HepG2 (cell line): ENCODE results near the gene CYTH2. TPM values are rescaled to one million over a fixed set of nuclear protein-coding genes. Genes with fewer than 3 reads are reported as not detected.

Experiments
- AHDC1 ChIP-seq: sonication (generic); formaldehyde crosslinking; IDR thresholded peaks from 2 replicates; pipeline ENCODE4 v1.5.1; 2020; ENCODE audit warnings: mild to moderate bottlenecking, missing genetic modification reagents, borderline replicate concordance
- BCL6 ChIP-seq: IDR thresholded peaks from 2 replicates; pipeline ENCODE4 v1.6.1; 2016; ENCODE audit warnings: missing genetic modification reagents, missing compliant biosample characterization
- CENPBD1 ChIP-seq: sonication (generic); formaldehyde crosslinking; IDR thresholded peaks from 2 replicates; pipeline ENCODE4 v1.8.0; 2022; ENCODE audit warnings: missing genetic modification reagents, low read depth, mild to moderate bottlenecking, borderline replicate concordance
- FOXK2 ChIP-seq: fragments of 450-650 bp; IDR thresholded peaks from 2 replicates; pipeline ENCODE4 v1.6.1; 2016
- HNRNPH1 ChIP-seq: fragments of 200-400 bp; formaldehyde crosslinking; optimal IDR thresholded peaks from 2 replicates; pipeline ENCODE3; 2017; ENCODE audit warnings: mild to moderate bottlenecking, low read depth, low read length
- HNRNPUL1 ChIP-seq: fragments of 200-400 bp; formaldehyde crosslinking; IDR thresholded peaks from 2 replicates; pipeline ENCODE4 v1.6.1; 2017; ENCODE audit warnings: low read depth, mild to moderate bottlenecking, low read length, moderate library complexity
- JUNB ChIP-seq: sonication (generic); formaldehyde crosslinking; IDR thresholded peaks from 2 replicates; pipeline ENCODE4 v1.8.0; 2022; ENCODE audit warnings: missing genetic modification reagents, mild to moderate bottlenecking, borderline replicate concordance
- MLX ChIP-seq: IDR thresholded peaks from 2 replicates; pipeline ENCODE4 v1.6.1; 2016
- ONECUT2 ChIP-seq: sonication (generic); formaldehyde crosslinking; IDR thresholded peaks from 2 replicates; pipeline ENCODE4 v1.4.0; 2020; ENCODE audit warnings: missing genetic modification reagents
- PLRG1 ChIP-seq: fragments of 450-650 bp; conservative IDR thresholded peaks from 2 replicates; pipeline ENCODE4 v1.6.1; 2016
- RAD21 ChIP-seq: fragments of 450-650 bp; formaldehyde crosslinking; IDR thresholded peaks from 2 replicates; pipeline ENCODE4 v1.5.0; 2020; ENCODE audit warnings: mild to moderate bottlenecking
- TOE1 ChIP-seq: sonication (generic); formaldehyde crosslinking; IDR thresholded peaks from 2 replicates; pipeline ENCODE4 v1.4.0; 2020; ENCODE audit warnings: mild to moderate bottlenecking, missing genetic modification reagents
- YEATS4 ChIP-seq: sonication (generic); formaldehyde crosslinking; IDR thresholded peaks from 2 replicates; pipeline ENCODE4 v1.4.0; 2020; ENCODE audit warnings: missing genetic modification reagents, borderline replicate concordance
- ZFP36L2 ChIP-seq: sonication (generic); formaldehyde crosslinking; IDR thresholded peaks from 2 replicates; pipeline ENCODE4 v1.4.0; 2020; ENCODE audit warnings: missing genetic modification reagents
- ZNF709 ChIP-seq: sonication (generic); formaldehyde crosslinking; IDR thresholded peaks from 2 replicates; pipeline ENCODE4 v1.5.0; 2020; ENCODE audit warnings: mild to moderate bottlenecking, missing genetic modification reagents
- ZNF720 ChIP-seq: sonication (generic); formaldehyde crosslinking; IDR thresholded peaks from 2 replicates; pipeline ENCODE4 v1.4.0; 2020; ENCODE audit warnings: missing genetic modification reagents
- ZNF841 ChIP-seq: sonication (generic); formaldehyde crosslinking; IDR thresholded peaks from 2 replicates; pipeline ENCODE4 v1.8.1; 2023; ENCODE audit warnings: missing genetic modification reagents, borderline replicate concordance
- polyA plus RNA-seq, 8 experiments: library from polyadenylated mRNA; depleted of rRNA in 3 of 8; stranded (reverse) in 7 of 8; unstranded in 1 of 8; fragments of >200 nt; fragmentation: Illumina TruSeq in 4 of 8; extraction: Trizol in 4 of 8; gene quantifications; 2 replicates each; pipeline versions ENCODE4 v1.2.1 to v1.2.3, GENCODE V29; 2011 to 2016; ENCODE audit warnings: low read depth in 4 of 8, missing spikeins in 1 of 8, mixed read lengths in 1 of 8; ENCODE audit not compliant: insufficient read depth in 1 of 8
- total RNA-seq, 5 experiments: library from RNA; depleted of rRNA; stranded (reverse); fragments of >200 nt; fragmentation: Illumina TruSeq; extraction: Trizol; gene quantifications; 2 replicates each; pipeline ENCODE4 v1.2.3, GENCODE V29; 2016; ENCODE audit warnings: low read depth in 1 of 5
- TF ChIP-seq, protein P1 (sequence below): sonication (generic); formaldehyde crosslinking; IDR thresholded peaks from 2 replicates; pipeline ENCODE4 v1.8.1; 2022; ENCODE audit warnings: mild to moderate bottlenecking, missing genetic modification reagents

The CYTH2 gene
- total and polyA plus RNA-seq, 2 of the 13 experiments (the other 11 are each of a cell fraction or from before 2014, with no cell fraction given), result 16.5 to 39.3 TPM

DNA sequence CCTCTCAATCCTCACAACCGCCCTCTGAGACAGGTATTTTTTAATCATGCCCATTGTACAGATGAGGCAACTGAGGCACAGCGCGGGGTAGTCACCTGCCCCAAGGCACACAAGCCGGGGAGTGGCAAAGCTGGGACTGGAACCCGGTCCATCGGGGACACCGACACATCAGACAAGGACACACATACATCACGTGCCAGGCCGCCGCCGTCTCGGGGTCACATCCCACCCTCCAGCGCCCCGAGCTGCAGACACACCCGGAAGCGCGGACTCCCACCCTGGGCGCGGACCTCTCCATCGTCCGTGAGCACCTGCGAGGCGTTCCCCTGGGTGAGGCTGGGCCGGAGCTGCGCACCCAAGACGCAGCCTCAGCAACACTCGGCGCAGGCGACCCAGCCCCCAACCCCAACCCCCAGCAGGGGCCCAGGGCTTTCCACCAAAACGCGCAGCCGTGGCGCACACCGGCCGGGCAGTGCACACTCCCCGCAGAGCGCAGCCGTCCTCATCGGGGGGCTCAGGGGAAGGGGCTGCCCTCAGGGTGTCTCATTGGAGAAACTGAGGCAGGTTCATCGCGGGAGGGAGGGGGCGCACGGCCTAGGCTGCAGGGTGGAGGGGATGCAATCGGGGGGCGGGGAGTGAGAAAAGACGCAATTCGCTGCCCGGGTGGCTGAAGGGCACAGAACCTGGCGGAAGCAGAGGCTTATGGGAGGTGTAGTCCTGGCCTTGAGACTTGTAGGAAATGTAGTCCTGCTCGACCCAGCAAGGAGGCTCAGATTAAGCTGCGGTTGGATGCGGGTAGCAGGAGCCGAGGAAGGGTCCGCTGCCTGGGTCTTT is 44.3 kb downstream of the CYTH2 start (continued):
- TF ChIP-seq AHDC1 (CRISPR knock-in tag), result no peak
- TF ChIP-seq HNRNPUL1, result no peak
- TF ChIP-seq CENPBD1 (CRISPR knock-in tag), result no peak
- TF ChIP-seq, protein P1, sequence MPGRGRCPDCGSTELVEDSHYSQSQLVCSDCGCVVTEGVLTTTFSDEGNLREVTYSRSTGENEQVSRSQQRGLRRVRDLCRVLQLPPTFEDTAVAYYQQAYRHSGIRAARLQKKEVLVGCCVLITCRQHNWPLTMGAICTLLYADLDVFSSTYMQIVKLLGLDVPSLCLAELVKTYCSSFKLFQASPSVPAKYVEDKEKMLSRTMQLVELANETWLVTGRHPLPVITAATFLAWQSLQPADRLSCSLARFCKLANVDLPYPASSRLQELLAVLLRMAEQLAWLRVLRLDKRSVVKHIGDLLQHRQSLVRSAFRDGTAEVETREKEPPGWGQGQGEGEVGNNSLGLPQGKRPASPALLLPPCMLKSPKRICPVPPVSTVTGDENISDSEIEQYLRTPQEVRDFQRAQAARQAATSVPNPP (CRISPR knock-in tag), result no peak
- TF ChIP-seq RAD21 (CRISPR knock-in tag), result no peak
- TF ChIP-seq YEATS4 (CRISPR knock-in tag), result 0 out of 2 replicates have a peak, but pooled peaks have one; percentile 29
- TF ChIP-seq ZNF841, result no peak
- TF ChIP-seq ZNF709, result peak; percentile 58; the same call in 1 of the 2 replicates
- no peak for TF ChIP-seq PLRG1
- TF ChIP-seq FOXK2, result no peak
- TF ChIP-seq TOE1 (CRISPR knock-in tag), result no peak
- TF ChIP-seq BCL6 (CRISPR knock-in tag), result no peak
- TF ChIP-seq ZFP36L2, result no peak
- no peak for TF ChIP-seq MLX (CRISPR knock-in tag)
- no peak for TF ChIP-seq HNRNPH1
- TF ChIP-seq ZNF720, result no peak
- TF ChIP-seq JUNB (CRISPR knock-in tag), result no peak
- TF ChIP-seq ONECUT2 (CRISPR knock-in tag), result no peak
